ENCODE data around the gene RNU6-7.

RNU6-7 gene

GRCh38 chr14:32209471-32209870, 7.6 kb downstream of the RNU6-7 start:
- TF ChIP-seq, protein P1, sequence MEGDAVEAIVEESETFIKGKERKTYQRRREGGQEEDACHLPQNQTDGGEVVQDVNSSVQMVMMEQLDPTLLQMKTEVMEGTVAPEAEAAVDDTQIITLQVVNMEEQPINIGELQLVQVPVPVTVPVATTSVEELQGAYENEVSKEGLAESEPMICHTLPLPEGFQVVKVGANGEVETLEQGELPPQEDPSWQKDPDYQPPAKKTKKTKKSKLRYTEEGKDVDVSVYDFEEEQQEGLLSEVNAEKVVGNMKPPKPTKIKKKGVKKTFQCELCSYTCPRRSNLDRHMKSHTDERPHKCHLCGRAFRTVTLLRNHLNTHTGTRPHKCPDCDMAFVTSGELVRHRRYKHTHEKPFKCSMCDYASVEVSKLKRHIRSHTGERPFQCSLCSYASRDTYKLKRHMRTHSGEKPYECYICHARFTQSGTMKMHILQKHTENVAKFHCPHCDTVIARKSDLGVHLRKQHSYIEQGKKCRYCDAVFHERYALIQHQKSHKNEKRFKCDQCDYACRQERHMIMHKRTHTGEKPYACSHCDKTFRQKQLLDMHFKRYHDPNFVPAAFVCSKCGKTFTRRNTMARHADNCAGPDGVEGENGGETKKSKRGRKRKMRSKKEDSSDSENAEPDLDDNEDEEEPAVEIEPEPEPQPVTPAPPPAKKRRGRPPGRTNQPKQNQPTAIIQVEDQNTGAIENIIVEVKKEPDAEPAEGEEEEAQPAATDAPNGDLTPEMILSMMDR (IDR thresholded peaks at IDR 0.05; ENCODE audit: control extremely low read depth, extremely low read depth, low read depth, missing control alignments), result no peak
- POLR2A ChIA-PET, result no interaction called here
- CTCF ChIA-PET, result interaction anchor here (0.7 kb wide), 1 partner anchor 260 kb away, joined by 3 read pairs; no protein-coding TSS in a partner anchor
- DNase-seq (ENCODE audit: extremely low spot score), result no peak

- ChIA-PET POLR2A (no interaction called here), CTCF (interaction anchor here (1.3 kb wide), 1 partner anchor 41 kb away, joined by 6 read pairs; no protein-coding TSS in a partner anchor)
- DNase-seq (ENCODE audit: extremely low spot score), result no peak
These were observed 9.2 kb downstream of the RNU6-7 start for GRCh38 chr14:32211068-32211404.

DNA sequence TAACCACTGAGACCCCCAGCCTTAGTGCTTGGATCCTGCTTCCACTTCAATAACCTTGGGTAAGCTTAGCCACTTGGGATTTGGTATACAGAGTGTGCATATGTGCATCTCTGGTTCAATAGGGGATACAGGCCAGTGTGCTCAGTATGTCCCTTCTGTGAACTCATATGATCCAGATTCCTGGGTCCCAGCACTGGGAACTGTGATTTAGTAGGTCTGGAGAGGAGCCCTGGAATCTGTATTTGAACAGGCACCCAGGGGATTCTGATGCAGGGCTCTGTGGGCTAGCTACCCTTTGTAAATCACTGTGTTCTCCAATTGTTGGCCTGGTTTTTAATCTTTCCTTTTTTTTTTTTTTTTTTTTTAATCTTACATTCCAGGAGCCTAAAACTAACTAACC, 11.0 kb downstream of the RNU6-7 start:
- DNase-seq (ENCODE audit: extremely low spot score), result no peak
- CTCF ChIA-PET, result no interaction called here
- TF ChIP-seq, protein P1 (IDR thresholded peaks at IDR 0.05; ENCODE audit: control extremely low read depth, extremely low read depth, low read depth, missing control alignments), result no peak
- POLR2A ChIA-PET, result interaction anchor here (0.7 kb wide), 1 partner anchor 165 kb away, joined by 6 read pairs; no protein-coding TSS in a partner anchor

More at GRCh38 chr14:32211068-32211404, 9.2 kb downstream of the RNU6-7 start:
- TF ChIP-seq, protein P1 (IDR thresholded peaks at IDR 0.05; ENCODE audit: control extremely low read depth, extremely low read depth, low read depth, missing control alignments), result no peak

DNA sequence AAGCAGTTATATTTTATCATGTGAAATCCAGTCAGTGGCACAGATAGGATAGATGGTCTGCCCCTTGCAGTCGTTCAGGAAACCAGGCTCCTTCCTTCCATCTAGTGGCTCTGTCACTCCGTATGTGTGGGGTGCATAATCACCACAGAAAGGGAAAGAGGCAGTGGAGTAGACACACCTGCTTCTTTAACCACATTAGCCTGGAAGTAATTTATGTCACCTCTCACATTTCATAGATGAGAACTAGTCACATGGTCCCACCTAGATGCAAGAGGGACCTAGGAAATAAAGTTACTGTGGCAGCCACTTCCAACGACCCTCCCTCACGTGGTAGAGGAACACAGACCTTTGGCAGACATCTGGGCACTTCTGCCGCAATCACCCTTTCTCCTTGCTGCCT, 15.5 kb downstream of the RNU6-7 start:
- TF ChIP-seq, protein P1 (IDR thresholded peaks at IDR 0.05; ENCODE audit: control extremely low read depth, extremely low read depth, low read depth, missing control alignments), result no peak
- CTCF ChIA-PET, result no interaction called here
- POLR2A ChIA-PET, result no interaction called here
- no peak for DNase-seq (ENCODE audit: extremely low spot score)

DNA sequence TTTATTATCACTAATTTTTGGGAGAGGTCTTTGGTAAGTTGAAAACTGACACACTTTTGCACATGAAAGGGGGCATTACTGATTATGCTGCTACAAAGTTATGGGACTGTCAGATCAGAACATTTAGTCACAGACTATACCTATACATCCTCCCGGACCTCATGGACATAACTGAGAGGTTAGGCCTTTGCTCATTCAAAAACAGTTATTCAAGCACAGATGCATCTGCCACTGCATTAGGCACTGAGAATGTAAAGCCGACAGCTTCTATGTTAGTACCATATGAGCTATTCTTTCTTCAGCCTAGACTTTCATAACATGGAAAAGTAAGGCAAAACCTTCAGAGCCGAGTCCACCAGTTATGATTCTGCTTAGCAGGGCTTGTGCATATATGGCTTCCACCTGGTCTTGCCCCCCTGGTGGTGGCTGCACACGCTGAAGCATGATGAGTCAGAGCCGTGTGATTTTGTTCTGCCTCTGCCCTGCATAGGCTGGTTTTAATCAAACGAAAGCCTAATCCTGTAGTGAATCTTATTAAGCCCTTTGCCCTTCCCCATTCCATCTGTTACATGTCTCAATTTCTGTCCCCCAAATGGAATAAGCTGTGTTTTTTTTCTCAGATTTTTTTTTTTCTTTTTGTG, 23.0 kb downstream of the RNU6-7 start:
- TF ChIP-seq, protein P1 (IDR thresholded peaks at IDR 0.05; ENCODE audit: control extremely low read depth, extremely low read depth, low read depth, missing control alignments), result no peak
- POLR2A ChIA-PET, result no interaction called here
- no peak for DNase-seq (ENCODE audit: extremely low spot score)
- CTCF ChIA-PET, result interaction anchor here (0.8 to 1.1 kb wide), 2 partner anchors 26 to 155 kb away, joined by 3 read pairs; no protein-coding TSS in a partner anchor

GRCh38 chr14:32225378-32225920, 23.6 kb downstream of the RNU6-7 start:
- no peak for DNase-seq (ENCODE audit: extremely low spot score)
- TF ChIP-seq, protein P1 (IDR thresholded peaks at IDR 0.05; ENCODE audit: control extremely low read depth, extremely low read depth, low read depth, missing control alignments), result no peak
- ChIA-PET CTCF (interaction anchor here (0.8 to 1.1 kb wide), 2 partner anchors 25 to 155 kb away, joined by 3 read pairs; no protein-coding TSS in a partner anchor), POLR2A (no interaction called here)

Data from GM10248 (cell line).